ENCODE measurements around the gene DYRK3. TPM values are rescaled to one million over a fixed set of nuclear protein-coding genes. Genes with fewer than 3 reads are reported as not detected.

DYRK3 gene
- total and polyA plus RNA-seq, 9 of the 15 experiments (the other 6 are each of a cell fraction or from before 2014, with no cell fraction given), result 4.5 to 33.7 (median 25.7) TPM

GRCh38 chr1:206651958-206652890 is 16.9 kb downstream of the DYRK3 start (continued):
- TF ChIP-seq ZNF707 (CRISPR knock-in tag; conservative IDR thresholded peaks at IDR 0.05) (no peak), CHD4 (IDR thresholded peaks at IDR 0.05; ENCODE audit: insufficient read depth, insufficient replicate concordance, low read depth, low read length, poor library complexity, severe bottlenecking) (no peak), ZNF699 (CRISPR knock-in tag; IDR thresholded peaks at IDR 0.05; ENCODE audit: insufficient replicate concordance) (no peak), RBFOX2 (IDR thresholded peaks at IDR 0.05; ENCODE audit: low read depth, low read length) (no peak), TFE3 (CRISPR knock-in tag; IDR thresholded peaks at IDR 0.05) (no peak), SMAD4 (CRISPR knock-in tag; conservative IDR thresholded peaks at IDR 0.05) (peak; percentile 69; the same call in 1 of the 2 replicates), ZBTB8A (IDR thresholded peaks at IDR 0.05; ENCODE audit: partially characterized antibody) (no peak), DNMT1 (IDR thresholded peaks at IDR 0.05) (no peak), ZNF224 (CRISPR knock-in tag; IDR thresholded peaks at IDR 0.05) (no peak), PTRF (tag; IDR thresholded peaks at IDR 0.05) (no peak), PML (IDR thresholded peaks at IDR 0.05; ENCODE audit: low read length) (peak; percentile 96), RBM39 (optimal IDR thresholded peaks at IDR 0.05; ENCODE audit: low read depth, low read length) (no peak), SRSF9 (IDR thresholded peaks at IDR 0.05; ENCODE audit: borderline replicate concordance, low read depth, low read length) (no peak), CREB3 (tag; conservative IDR thresholded peaks at IDR 0.05; ENCODE audit: low read depth) (peak; percentile 65; the same call in 1 of the 2 replicates), ETV1 (tag; conservative IDR thresholded peaks at IDR 0.05; ENCODE audit: low read depth) (no peak), FOXK1 (CRISPR knock-in tag; IDR thresholded peaks at IDR 0.05; ENCODE audit: borderline replicate concordance) (no peak), ZBTB26 (CRISPR knock-in tag; IDR thresholded peaks at IDR 0.05) (peak; percentile 10; the same call in 1 of the 2 replicates), SNIP1 (IDR thresholded peaks at IDR 0.05; ENCODE audit: low read depth) (no peak), ZBTB2 (IDR thresholded peaks at IDR 0.05) (no peak; the same call in 1 of the 2 replicates), ZNF324 (CRISPR knock-in tag; IDR thresholded peaks at IDR 0.05) (no peak)
